H54 (cell line): ENCODE measurements around the gene STAG1.
A peak's percentile ranks its signal among the peaks of the same experiment; 100 is the strongest.

ENCODE experiments used
- DNase-seq: peaks from one replicate; pipeline ENCODE4 v3.0.0; 2011; ENCODE audit warnings: low spot score, mixed read lengths; ENCODE audit not compliant: insufficient read length
- FAIRE-seq: peaks from 3 replicates; lab custom pipeline; 2011; peaks lifted over from hg19 to GRCh38; lab: Jason Lieb, UNC
- POLR2A ChIP-seq: IDR thresholded peaks from 2 replicates; pipeline ENCODE4 v1.6.1; 2011; ENCODE audit warnings: low read depth, mild to moderate bottlenecking, low read length

Gene STAG1

DNA sequence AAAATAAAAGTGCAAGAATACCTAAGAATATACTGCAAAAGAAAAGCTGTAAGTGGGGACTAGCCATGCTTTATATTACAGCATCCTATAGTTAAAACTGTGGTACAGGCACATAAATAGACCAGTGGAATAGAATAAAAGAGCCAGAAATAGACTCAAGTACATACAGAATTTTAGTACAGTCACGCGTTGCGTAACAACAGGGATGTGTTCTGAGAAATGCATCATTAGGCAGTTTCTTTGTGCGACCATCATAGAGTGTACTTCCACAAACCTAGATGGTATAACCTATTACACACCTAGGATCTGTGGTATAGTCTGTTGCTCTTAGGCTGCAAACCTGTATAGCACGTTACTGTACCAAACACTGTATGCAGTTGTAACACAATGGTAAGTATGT is 440.2 kb downstream of the STAG1 start:
- no peak for TF ChIP-seq POLR2A
- FAIRE-seq, result peak; percentile 20
- no peak for DNase-seq

DNA sequence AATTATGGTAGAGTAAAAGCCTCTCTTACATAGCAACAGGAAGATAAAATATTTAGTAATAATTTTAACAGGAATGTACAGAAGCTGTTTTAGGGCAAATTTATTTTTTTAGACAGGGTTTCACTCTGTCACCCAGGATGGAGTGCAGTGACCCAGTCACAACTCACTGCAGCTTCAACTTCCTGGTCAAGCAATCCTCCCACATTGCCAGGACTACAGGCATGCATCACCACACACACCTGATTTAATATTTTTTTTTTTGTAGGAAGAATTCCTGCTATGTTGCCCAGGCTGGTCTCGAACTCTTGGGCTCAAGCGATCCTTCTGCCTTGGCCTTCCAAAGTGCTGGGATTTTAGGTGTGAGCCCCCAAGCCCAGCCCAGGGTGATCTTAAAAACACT is 440.9 kb downstream of the STAG1 start:
- no peak for FAIRE-seq
- DNase-seq, result no peak
- TF ChIP-seq POLR2A, result no peak

DNA sequence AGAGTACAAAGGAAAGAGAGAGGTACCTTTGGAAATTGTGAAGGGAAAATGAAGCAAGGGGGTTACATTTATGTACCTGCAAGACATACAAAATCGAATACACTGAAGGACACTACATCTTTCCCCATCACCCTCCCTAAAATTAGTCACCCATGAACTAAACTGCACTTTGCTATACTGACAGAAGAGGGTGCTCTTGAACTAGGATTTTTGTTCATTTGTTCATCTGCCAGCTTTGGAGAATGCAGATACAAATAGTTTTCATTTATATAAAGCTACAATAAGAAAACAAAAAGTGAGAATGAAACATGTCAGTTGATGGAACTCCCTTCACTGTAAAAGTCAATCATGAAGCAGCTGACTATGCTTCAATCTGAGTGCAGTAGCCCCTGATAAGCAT is 446.3 kb downstream of the STAG1 start:
- DNase-seq (peak; percentile 36), FAIRE-seq (peak; percentile 95)
- no peak for TF ChIP-seq POLR2A

DNA sequence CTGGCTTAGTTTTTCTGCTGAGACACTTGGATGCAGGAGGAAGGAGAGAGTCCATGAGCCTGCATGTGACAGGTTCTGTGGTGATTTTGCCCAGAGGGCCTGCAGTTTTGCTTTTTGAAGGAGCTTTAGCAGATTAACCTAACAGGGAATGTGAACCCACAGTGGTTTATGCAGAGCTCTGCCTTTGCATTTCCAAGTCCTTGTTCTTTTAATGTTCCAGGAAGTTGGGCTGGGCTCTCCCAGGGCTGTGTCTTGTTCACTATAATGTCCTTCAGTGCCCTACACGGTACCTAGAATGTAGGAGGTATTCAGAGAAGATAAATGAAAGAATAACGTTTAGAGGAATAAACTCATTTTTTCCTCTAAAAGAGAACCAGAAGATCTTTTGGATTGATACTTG is 451.7 kb downstream of the STAG1 start:
- DNase-seq, result no peak
- no peak for TF ChIP-seq POLR2A
- FAIRE-seq, result no peak

DNA sequence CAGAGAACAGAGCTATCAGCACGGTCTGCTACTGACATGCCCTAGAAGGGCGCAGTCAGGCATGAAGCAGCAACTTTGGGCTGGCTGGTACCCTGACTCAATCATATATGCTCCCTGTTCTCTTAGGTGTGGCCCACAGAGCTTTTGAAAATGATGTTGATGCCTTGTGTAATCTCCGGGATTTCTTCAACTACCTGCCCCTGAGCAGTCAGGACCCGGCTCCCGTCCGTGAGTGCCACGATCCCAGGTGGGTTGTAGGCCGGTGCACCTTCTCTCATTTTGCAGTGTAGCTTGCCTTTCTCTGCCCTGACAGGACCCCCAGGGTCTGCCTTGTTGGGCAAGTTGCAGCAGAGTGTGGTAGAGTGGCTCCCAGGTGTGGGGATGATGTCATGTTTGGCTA is 454.4 kb downstream of the STAG1 start:
- TF ChIP-seq POLR2A, result no peak
- no peak for FAIRE-seq
- no peak for DNase-seq

DNA sequence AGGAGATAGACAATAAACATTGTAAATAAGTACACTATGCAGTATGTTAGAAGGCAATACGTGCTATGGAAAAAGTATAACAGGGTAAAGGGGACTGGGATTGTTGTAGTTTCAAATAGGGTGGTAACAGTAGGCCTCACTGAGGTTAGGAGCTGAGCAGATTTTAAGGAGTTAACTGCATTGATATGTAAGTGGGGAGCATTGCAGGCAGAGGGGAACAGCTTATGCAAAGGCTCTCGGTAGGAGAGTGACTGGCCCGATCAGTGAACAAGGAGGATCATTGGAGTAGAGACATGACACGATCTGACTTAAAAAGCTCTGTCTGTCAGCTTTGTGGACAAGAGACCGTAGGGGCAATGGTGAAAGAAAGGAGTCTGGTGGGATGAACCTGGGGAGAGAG is 455.2 kb downstream of the STAG1 start:
- no peak for TF ChIP-seq POLR2A
- FAIRE-seq, result no peak
- no peak for DNase-seq

DNA sequence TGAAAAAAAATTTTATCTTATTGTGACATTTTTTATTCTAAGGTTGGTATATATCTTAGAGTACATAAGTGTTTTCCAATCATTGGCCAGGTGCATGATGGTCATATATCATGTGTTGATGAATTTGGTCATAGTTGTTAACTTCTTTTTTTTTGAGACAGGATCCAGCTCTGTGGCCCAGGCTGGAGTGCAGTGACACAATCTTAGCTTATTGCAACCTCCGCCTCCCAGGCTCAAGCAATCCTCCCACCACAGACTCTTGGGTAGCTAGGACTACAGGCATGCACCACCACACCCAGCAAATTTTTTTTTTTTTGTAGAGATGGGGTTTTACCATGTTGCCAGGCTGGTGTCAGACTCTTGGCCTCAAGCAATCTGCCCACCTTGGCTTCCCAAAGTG is 458.0 kb downstream of the STAG1 start:
- FAIRE-seq, result no peak
- no peak for DNase-seq
- TF ChIP-seq POLR2A, result no peak

DNA sequence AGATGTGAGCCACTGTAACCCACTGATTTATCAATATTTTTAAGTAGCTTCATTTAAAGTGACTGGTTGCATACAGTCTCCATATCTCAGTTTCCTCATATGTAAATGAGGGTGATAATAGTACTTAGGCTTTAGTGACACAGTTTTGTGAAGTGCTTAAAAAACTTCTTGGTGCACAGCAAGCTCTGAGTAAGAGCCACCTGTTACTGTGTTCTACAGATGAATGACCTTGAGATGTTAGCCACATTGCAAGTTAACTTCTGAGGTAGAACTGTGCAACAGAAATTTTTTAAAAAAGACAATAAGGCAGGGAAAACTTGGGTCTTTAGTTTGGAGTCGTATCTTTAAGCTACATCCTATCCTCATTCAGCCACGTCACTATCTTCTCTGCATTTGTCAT is 458.9 kb downstream of the STAG1 start:
- DNase-seq (no peak), FAIRE-seq (no peak)
- TF ChIP-seq POLR2A, result no peak

DNA sequence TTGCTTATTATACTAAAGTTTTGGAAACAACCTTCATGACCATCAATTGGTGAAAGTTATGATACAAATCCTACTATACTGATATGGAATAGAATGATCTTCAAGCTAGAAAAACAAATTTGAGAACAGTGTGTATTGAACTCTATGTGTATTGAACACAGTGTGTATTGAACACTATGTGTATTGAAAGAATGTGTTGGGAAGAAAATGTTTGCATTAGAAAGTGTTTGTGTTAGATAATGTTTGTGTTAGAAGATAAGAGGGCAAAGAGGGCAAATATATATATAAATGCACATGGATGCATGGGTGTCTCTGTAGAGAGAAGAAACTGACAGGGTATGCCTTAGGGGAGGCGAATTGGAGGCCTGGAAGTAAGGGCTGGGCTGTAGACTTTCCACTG is 459.7 kb downstream of the STAG1 start:
- FAIRE-seq, result no peak
- TF ChIP-seq POLR2A, result no peak
- no peak for DNase-seq

DNA sequence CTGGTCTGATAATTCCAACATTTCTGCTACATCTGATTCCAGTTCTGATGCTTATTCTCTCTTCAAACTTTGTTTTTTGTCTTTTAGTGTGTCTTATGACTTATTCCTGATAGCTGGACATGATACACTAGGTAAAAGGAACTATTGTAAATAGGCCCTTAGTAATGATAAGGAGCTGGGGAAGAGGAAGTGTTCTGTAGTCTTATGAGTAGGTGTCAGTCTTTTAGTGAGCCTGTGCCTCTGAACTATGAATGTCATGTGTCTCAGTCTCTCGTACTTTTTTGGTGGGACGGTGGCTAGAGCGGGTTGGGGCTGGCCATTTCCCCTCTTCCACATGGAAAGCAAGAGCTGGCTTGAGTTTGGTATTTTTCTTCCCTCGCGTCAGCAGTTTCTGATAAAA is 460.9 kb downstream of the STAG1 start:
- no peak for TF ChIP-seq POLR2A
- FAIRE-seq, result no peak

More for the DNA sequence above, 460.9 kb downstream of the STAG1 start:
- DNase-seq, result no peak
